ENCODE measurements around the gene NPHP4.

Gene NPHP4

DNA sequence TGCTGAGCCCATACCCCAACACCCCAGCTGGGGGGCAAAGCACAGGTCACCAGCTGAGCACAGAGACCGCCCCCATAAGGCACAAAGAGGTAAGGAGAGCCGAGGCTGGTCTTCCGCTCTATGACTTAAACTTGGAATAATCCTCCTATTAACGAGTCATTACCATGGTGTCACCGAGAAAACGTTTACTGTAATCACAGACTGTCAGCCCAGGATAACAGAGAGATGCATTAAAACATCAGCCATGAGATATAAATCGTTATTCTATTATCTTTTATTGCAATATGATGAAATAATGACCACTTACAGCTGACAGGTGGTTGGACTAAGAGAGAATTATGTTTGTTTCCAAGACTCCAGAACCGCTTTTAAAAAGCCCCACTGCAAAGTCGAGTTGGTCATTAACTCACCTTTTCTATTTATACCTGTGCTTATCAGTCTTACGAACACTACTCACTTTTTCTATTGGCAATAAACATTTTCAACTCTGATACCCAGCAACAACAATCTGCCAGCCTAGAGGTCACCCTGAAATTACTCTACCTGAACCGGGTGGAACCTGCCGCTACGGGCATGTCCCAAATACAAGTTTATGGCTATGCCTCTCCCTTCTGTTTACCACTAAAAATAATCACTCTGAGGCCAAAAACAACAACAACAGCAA lies 21.5 kb downstream of the NPHP4 start:
- TF ChIP-seq, protein P1, sequence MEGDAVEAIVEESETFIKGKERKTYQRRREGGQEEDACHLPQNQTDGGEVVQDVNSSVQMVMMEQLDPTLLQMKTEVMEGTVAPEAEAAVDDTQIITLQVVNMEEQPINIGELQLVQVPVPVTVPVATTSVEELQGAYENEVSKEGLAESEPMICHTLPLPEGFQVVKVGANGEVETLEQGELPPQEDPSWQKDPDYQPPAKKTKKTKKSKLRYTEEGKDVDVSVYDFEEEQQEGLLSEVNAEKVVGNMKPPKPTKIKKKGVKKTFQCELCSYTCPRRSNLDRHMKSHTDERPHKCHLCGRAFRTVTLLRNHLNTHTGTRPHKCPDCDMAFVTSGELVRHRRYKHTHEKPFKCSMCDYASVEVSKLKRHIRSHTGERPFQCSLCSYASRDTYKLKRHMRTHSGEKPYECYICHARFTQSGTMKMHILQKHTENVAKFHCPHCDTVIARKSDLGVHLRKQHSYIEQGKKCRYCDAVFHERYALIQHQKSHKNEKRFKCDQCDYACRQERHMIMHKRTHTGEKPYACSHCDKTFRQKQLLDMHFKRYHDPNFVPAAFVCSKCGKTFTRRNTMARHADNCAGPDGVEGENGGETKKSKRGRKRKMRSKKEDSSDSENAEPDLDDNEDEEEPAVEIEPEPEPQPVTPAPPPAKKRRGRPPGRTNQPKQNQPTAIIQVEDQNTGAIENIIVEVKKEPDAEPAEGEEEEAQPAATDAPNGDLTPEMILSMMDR (IDR thresholded peaks at IDR 0.05; ENCODE audit: unreplicated experiment in 3 of 3): no peak
- no peak overlapping the region for H3K4me3 Mint-ChIP-seq
- H3K27ac Mint-ChIP-seq: peak overlapping the region in 1 of 3 experiments; percentile 22
- no peaks in the 10 kb centered on the region for H3K27me3 Mint-ChIP-seq (ENCODE audit: low read depth)
- H3K36me3 Mint-ChIP-seq (ENCODE audit: low read depth): peaks cover 33% of the 10 kb centered on the region
- H3K4me1 Mint-ChIP-seq: peaks cover 9% of the 10 kb centered on the region
- H3K9me3 Mint-ChIP-seq: no peaks in the 10 kb centered on the region

DNA sequence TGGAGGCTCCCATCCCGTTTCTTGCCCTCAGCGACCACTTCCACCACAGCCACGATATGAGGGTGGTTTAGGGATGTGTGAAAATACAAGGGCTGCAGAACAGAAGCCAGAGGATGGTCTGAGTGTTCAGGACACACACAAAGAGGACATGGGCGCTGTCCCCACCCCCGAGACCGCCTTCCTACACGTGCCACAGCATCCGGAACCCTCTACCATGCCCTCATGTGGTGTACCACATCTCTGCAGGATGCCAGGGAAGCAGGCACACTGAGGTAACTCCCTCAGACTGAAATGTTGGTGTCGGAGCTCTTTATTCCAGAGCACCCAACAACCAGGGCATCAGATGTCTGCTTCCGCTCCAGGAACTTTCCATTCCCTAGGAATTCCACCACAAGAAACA lies 23.1 kb downstream of the NPHP4 start:
- Mint-ChIP-seq H3K9me3 (no peaks in the 10 kb centered on the region), H3K4me3 (no peak overlapping the region), H3K27me3 (ENCODE audit: low read depth) (no peaks in the 10 kb centered on the region), H3K27ac (no peak overlapping the region), H3K4me1 (peaks cover 9% of the 10 kb centered on the region), H3K36me3 (ENCODE audit: low read depth) (peaks cover 33% of the 10 kb centered on the region)
- TF ChIP-seq, protein P1 (IDR thresholded peaks at IDR 0.05; ENCODE audit: unreplicated experiment in 3 of 3): no peak

GRCh38 chr1:5968161-5968736 lies 24.0 kb downstream of the NPHP4 start:
- Mint-ChIP-seq H3K4me3 (no peak overlapping the region), H3K27ac (no peak overlapping the region)
- TF ChIP-seq, protein P1 (IDR thresholded peaks at IDR 0.05; ENCODE audit: unreplicated experiment in 3 of 3): no peak

GRCh38 chr1:5967351-5968160 lies 24.7 kb downstream of the NPHP4 start:
- Mint-ChIP-seq H3K36me3 (ENCODE audit: low read depth) (peaks cover 33% of the 10 kb centered on the region), H3K4me1 (peaks cover 9% of the 10 kb centered on the region), H3K9me3 (no peaks in the 10 kb centered on the region), H3K4me3 (no peak overlapping the region), H3K27ac (no peak overlapping the region), H3K27me3 (ENCODE audit: low read depth) (no peaks in the 10 kb centered on the region)
- TF ChIP-seq, protein P1 (IDR thresholded peaks at IDR 0.05; ENCODE audit: unreplicated experiment in 3 of 3): no peak

More at GRCh38 chr1:5968161-5968736, 24.0 kb downstream of the NPHP4 start:
- Mint-ChIP-seq H3K36me3 (ENCODE audit: low read depth) (peaks cover 33% of the 10 kb centered on the region), H3K9me3 (no peaks in the 10 kb centered on the region), H3K4me1 (peaks cover 9% of the 10 kb centered on the region), H3K27me3 (ENCODE audit: low read depth) (no peaks in the 10 kb centered on the region)

GRCh38 chr1:5966543-5967205 lies 25.6 kb downstream of the NPHP4 start:
- no peak overlapping the region for H3K4me3 Mint-ChIP-seq
- TF ChIP-seq, protein P1 (IDR thresholded peaks at IDR 0.05; ENCODE audit: unreplicated experiment in 3 of 3): no peak
- H3K4me1 Mint-ChIP-seq: peaks cover 9% of the 10 kb centered on the region
- H3K27ac Mint-ChIP-seq: no peak overlapping the region
- H3K9me3 Mint-ChIP-seq: no peaks in the 10 kb centered on the region
- peaks cover 38% of the 10 kb centered on the region for H3K36me3 Mint-ChIP-seq (ENCODE audit: low read depth)
- no peaks in the 10 kb centered on the region for H3K27me3 Mint-ChIP-seq (ENCODE audit: low read depth)

Measured in nephron (organoid).